ENCODE results near the gene PTPRA. TPM values are rescaled to one million over a fixed set of nuclear protein-coding genes. Genes with fewer than 3 reads are reported as not detected.

PTPRA gene
- polyA plus RNA-seq, 1 experiment = 87.4 TPM

DNA sequence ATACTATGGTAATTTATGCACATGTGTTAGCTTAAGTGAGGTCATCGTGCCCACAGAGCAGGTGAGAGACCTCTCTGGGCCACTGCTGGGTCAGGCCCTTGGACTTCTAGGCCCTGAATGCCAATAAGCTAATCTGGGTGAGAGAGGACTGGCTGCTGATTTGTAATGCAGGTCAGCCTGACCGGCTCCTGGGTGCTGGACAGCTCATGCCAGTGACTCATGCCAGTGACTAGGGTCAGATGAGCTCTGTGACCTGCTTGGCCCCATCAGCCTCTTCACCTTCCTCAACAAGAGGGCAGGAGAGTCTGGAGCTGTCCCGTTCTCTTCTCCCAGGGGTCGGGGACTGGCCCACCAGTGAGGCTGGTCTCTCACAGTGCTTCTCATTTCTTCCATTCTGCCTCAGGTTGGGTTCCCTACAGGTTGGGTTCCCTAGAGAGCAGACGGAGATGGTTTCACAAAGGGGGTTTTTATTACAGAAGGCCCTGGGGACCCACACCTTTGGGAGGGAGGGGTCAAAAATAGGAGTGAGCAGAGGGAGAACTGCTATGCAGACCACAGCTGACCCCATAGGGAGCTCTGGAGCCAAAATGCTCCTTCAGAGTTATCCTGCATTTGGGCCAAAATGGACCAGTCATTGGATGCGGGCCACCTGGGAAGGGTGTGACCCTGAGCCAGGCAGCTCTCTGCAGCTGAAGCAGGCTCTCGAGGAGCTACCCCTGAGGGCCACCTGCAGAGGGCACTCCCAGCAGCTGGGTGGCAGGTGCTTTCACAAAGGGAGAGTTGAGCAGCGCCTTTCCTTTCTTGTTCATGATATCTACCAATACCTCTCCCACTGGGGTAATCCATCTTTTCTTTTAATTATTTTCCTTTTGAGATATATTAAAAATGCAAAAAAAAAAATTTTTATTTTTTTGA is 196.0 kb downstream of the PTPRA start:
- TF ChIP-seq CTCF (IDR thresholded peaks at IDR 0.05; ENCODE audit: low read depth, low read length) = no peak
- ChIA-PET POLR2A (interaction anchor here (0.5 kb wide), 1 partner anchor 214 kb away, joined by 3 read pairs; no protein-coding TSS in a partner anchor), CTCF (interaction anchor here (1.8 kb wide), 1 partner anchor 15 kb away, joined by 8 read pairs; no protein-coding TSS in a partner anchor)
- H3K4me3 ChIP-seq (ENCODE audit: low read depth, low read length) = no peak overlapping the region
- DNase-seq (ENCODE audit: low read depth, low spot score) = no peak
- no peak overlapping the region for H3K27ac ChIP-seq (ENCODE audit: low read depth, low read length)
- peaks cover 5% of the 10 kb centered on the region; the same call in 1 of the 2 replicates for H3K9me3 ChIP-seq (ENCODE audit: control insufficient read depth, insufficient read depth, low read length)
- peaks cover 18% of the 10 kb centered on the region for H3K27me3 ChIP-seq (ENCODE audit: control insufficient read depth, insufficient read depth, low read length)

- CTCF ChIA-PET = interaction anchor here (1.0 kb wide), 1 partner anchor 17 kb away, joined by 4 read pairs; no protein-coding TSS in a partner anchor
- peaks cover 5% of the 10 kb centered on the region; the same call in 1 of the 2 replicates for H3K9me3 ChIP-seq (ENCODE audit: control insufficient read depth, insufficient read depth, low read length)
- DNase-seq (ENCODE audit: low read depth, low spot score) = no peak
- no peak for TF ChIP-seq CTCF (IDR thresholded peaks at IDR 0.05; ENCODE audit: low read depth, low read length)
- H3K4me3 ChIP-seq (ENCODE audit: low read depth, low read length) = no peak overlapping the region
- no peak overlapping the region for H3K27ac ChIP-seq (ENCODE audit: low read depth, low read length)
- POLR2A ChIA-PET = no interaction called here
- peaks cover 25% of the 10 kb centered on the region for H3K27me3 ChIP-seq (ENCODE audit: control insufficient read depth, insufficient read depth, low read length)
Observed at GRCh38 chr20:3070725-3071124, 197.4 kb downstream of the PTPRA start.

DNA sequence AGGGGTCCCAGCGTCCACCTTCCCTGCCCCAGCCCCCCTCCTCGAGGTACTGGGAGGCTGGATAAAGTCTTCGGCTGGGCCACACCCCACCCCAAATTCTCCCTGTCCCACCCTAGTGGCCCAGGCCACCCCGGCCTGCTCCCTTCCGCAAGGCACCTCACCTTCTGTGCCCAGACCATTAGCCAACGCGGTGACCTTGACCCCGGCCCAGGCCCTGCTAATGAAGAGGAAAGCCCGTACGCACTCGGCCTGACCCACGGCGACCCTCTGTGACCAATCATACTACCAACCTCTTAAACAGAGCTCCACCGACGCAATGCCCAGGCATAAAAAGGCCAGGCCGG is 198.0 kb downstream of the PTPRA start:
- Histone ChIP-seq H3K9me3 (ENCODE audit: control insufficient read depth, insufficient read depth, low read length) (peaks cover 5% of the 10 kb centered on the region; the same call in 1 of the 2 replicates), H3K27ac (ENCODE audit: low read depth, low read length) (no peak overlapping the region), H3K27me3 (ENCODE audit: control insufficient read depth, insufficient read depth, low read length) (peaks cover 30% of the 10 kb centered on the region), H3K4me3 (ENCODE audit: low read depth, low read length) (0 out of 2 replicates have a peak overlapping the region, but pooled peaks have one; percentile 48)
- ChIA-PET CTCF (no interaction called here), POLR2A (no interaction called here)
- no peak for TF ChIP-seq CTCF (IDR thresholded peaks at IDR 0.05; ENCODE audit: low read depth, low read length)
- DNase-seq (ENCODE audit: low read depth, low spot score) = no peak

GRCh38 chr20:3071610-3072529 is 198.6 kb downstream of the PTPRA start, which contains the start of gene OXT:
OXT (plus strand) TSS chr20:3071620; CDS start chr20:3071656, 36 bp downstream.
- CTCF ChIA-PET = interaction anchor here (2.9 kb wide), 1 partner anchor 18 kb away, joined by 17 read pairs; no protein-coding TSS in a partner anchor

More at GRCh38 chr20:3071610-3072529, 198.6 kb downstream of the PTPRA start, which contains the start of gene OXT:
- Histone ChIP-seq H3K4me3 (ENCODE audit: low read depth, low read length) (peak within 1 kb of the TSS; percentile 48; the same call in 1 of the 2 replicates), H3K27ac (ENCODE audit: low read depth, low read length) (no peak within 1 kb of the TSS), H3K27me3 (ENCODE audit: control insufficient read depth, insufficient read depth, low read length) (peaks cover 31% of the 10 kb centered on the region), H3K9me3 (ENCODE audit: control insufficient read depth, insufficient read depth, low read length) (peaks cover 5% of the 10 kb centered on the region; the same call in 1 of the 2 replicates)
- DNase-seq (ENCODE audit: low read depth, low spot score) = no peak
- POLR2A ChIA-PET = interaction anchor here (0.6 kb wide), 1 partner anchor 18 kb away, joined by 5 read pairs; no protein-coding TSS in a partner anchor
- TF ChIP-seq CTCF (IDR thresholded peaks at IDR 0.05; ENCODE audit: low read depth, low read length) = no peak
